HG03571 (cell line): ENCODE data around the gene MZB1.

Experiments
- ATAC-seq: cut with Tn5 transposase; IDR thresholded peaks from one replicate; pipeline ENCODE4 v1.9.1; 2021; ENCODE audit not compliant: unreplicated experiment

MZB1 gene

DNA sequence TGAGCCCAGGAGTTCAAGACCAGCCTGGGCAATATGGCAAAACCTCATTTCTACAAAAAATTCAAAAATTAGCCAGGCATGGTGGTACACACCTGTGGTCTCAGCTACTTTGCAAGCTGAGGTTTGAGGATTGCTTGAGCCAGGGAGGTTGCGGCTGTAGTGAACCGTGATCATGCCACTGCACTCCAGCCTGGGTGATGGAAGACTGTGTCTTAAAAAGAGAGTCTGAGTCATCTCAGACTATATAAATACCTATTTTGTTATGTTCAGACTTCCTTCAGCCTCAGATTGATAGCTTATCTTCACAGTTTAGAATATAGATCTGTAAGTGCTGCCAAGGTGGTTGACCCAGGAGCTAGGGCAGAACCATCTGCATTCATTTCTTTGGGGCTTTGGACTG, 49.7 kb downstream of the MZB1 start:
- no peak for ATAC-seq
